Cardiac muscle cell (in vitro differentiated cells and primary cell): ENCODE results near the gene LRRC63. TPM values are rescaled to one million over a fixed set of nuclear protein-coding genes. Genes with fewer than 3 reads are reported as not detected.

Experiments used
- DNase-seq, 2 donors: peaks; one replicate each; pipeline versions ENCODE4 v3.0.0 to v3.0.0-alpha.2; 2010 to 2017; ENCODE audit warnings: low read depth in 1 of 2, low spot score in 1 of 2
- H3K27ac ChIP-seq: fragments of 200-600 bp; sonication (generic); 2 replicates; pipeline ENCODE4 v1.5.1; 2016
- H3K27me3 ChIP-seq: fragments of 200-600 bp; sonication (generic); 2 replicates; pipeline ENCODE4 v1.6.0; 2016; ENCODE audit warnings: control low read depth
- H3K36me3 ChIP-seq: fragments of 200-600 bp; sonication (generic); 2 replicates; pipeline ENCODE4 v1.5.1; 2016; ENCODE audit warnings: control low read depth
- H3K4me1 ChIP-seq: fragments of 200-600 bp; sonication (generic); 2 replicates; pipeline ENCODE4 v1.8.1; 2017; ENCODE audit warnings: low read depth, mild to moderate bottlenecking, mixed run types
- H3K4me3 ChIP-seq: fragments of 200-600 bp; sonication (generic); 2 replicates; pipeline ENCODE4 v1.5.1; 2016; ENCODE audit warnings: mild to moderate bottlenecking
- H3K9me3 ChIP-seq: fragments of 200-600 bp; sonication (generic); 2 replicates; pipeline ENCODE4 v1.5.1; 2017; ENCODE audit warnings: low read depth, mild to moderate bottlenecking, control low read depth
- polyA plus RNA-seq: library from polyadenylated mRNA; unstranded; fragments of >200 nt; fragmentation: Nextera tagmentation; extraction: Ambion mirVana; gene quantifications from 2 replicates; pipeline ENCODE4 v1.2.1, GENCODE V29; 2016
- total RNA-seq: library from RNA; depleted of rRNA; stranded (reverse); fragments of >200 nt; gene quantifications from 2 replicates; pipeline ENCODE4 v1.2.3, GENCODE V29; 2016
- TF ChIP-seq, protein P1 (sequence below): IDR thresholded peaks from 2 replicates; pipeline ENCODE4 v1.5.1; 2012; ENCODE audit warnings: low read depth, mild to moderate bottlenecking, low read length

Gene LRRC63
- total and polyA plus RNA-seq, 2 experiments from 2014 or later: 2.0 to 2.1 TPM

DNA sequence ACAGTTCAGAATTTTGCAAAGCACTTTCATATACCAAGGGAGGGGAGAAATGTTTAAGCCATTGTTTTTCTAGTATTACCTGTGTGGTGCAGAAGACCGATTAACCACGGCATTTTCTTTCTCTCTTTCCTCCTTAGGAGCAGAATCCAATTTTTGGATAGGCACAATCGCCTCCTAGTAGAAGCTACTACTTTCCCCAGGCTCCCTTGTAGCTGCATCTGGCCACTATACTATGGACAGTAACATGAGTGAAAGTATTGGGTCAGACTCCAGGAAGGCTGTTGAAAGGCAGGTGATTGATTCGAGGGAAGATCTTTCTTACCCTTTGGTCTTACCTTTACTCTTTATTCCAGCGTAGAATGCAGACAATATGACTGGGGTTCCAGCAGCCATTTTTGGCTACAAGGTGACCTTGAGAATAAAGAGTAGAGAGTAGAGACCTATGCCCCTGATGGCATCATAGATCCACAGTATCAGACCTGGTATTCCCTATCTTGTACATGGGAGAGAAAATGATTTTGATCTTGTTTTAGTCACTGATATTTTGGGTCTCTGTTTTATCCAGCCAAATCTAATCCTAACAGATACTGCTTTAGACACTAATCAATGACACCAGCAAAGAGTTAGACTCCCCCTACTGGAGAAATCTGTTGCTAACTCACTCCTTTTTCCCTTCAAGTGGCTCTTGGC, 77.0 kb downstream of the LRRC63 start:
- TF ChIP-seq, protein P1, sequence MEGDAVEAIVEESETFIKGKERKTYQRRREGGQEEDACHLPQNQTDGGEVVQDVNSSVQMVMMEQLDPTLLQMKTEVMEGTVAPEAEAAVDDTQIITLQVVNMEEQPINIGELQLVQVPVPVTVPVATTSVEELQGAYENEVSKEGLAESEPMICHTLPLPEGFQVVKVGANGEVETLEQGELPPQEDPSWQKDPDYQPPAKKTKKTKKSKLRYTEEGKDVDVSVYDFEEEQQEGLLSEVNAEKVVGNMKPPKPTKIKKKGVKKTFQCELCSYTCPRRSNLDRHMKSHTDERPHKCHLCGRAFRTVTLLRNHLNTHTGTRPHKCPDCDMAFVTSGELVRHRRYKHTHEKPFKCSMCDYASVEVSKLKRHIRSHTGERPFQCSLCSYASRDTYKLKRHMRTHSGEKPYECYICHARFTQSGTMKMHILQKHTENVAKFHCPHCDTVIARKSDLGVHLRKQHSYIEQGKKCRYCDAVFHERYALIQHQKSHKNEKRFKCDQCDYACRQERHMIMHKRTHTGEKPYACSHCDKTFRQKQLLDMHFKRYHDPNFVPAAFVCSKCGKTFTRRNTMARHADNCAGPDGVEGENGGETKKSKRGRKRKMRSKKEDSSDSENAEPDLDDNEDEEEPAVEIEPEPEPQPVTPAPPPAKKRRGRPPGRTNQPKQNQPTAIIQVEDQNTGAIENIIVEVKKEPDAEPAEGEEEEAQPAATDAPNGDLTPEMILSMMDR: peak; percentile 86
- Histone ChIP-seq H3K4me3 (no peak overlapping the region), H3K27ac (no peak overlapping the region), H3K36me3 (no peaks in the 10 kb centered on the region), H3K9me3 (no peaks in the 10 kb centered on the region), H3K27me3 (no peaks in the 10 kb centered on the region), H3K4me1 (peaks cover 23% of the 10 kb centered on the region)
- DNase-seq: peak; percentile 63 to 69

DNA sequence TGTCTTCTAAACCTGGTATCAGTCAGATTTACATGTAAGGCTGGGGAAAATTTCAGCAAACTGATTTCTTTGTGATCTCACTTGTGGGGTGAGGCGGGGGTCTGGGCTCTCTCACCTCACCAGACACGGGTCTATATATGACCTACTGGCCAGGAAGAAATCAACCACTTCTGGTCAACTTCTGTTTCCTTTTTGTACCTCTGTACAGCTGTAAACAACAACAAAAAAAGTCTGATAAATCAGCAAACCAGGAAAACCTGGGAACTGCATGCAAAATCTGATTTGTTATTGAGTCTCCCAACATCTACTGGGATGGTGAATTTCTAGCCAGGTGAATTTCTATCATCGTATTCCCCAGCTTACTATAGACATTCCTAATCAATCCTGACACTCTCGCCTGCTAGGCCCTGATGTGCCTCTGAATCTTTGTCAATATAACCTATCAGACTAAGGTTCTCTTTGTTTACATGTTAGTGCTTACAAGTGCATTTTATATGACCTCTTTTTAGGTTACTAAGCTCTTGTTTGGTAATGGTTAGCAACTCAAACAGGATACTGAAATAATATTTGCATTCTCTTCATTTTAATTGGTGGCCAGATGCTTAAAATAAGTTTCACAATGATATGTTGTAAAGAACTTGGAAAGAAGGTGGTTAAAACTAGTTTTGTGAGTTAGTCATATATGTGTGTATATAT, 77.7 kb downstream of the LRRC63 start:
- DNase-seq: no peak
- TF ChIP-seq, protein P1: no peak

DNA sequence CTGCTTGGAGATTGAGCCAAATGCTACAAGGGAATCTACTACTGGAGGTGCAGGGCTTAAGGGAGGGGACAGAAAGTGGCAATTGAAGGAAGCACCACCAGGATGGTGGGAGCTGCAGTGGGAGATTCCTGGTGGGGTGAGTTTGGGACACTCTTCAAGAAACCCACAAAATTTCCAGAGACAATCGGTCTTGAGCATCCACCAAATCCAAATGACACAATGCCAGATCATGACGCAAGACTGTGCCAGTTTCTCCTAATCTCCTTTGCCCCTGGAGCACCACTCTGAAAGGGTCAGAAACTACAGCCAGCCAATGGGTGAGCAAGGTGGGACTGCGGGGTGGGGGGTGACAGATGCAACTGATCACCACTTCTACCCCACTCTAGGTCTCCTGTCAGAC, 78.7 kb downstream of the LRRC63 start:
- no peaks in the 10 kb centered on the region for H3K36me3 ChIP-seq
- peaks cover 23% of the 10 kb centered on the region for H3K4me1 ChIP-seq
- TF ChIP-seq, protein P1: no peak
- DNase-seq: no peak
- H3K27me3 ChIP-seq: no peaks in the 10 kb centered on the region
- H3K9me3 ChIP-seq: no peaks in the 10 kb centered on the region
- no peak overlapping the region for H3K27ac ChIP-seq
- H3K4me3 ChIP-seq: no peak overlapping the region

More for the DNA sequence above, 77.7 kb downstream of the LRRC63 start:
- Histone ChIP-seq H3K4me1 (peaks cover 23% of the 10 kb centered on the region), H3K27ac (no peak overlapping the region), H3K9me3 (no peaks in the 10 kb centered on the region), H3K27me3 (no peaks in the 10 kb centered on the region), H3K4me3 (no peak overlapping the region), H3K36me3 (no peaks in the 10 kb centered on the region)

DNA sequence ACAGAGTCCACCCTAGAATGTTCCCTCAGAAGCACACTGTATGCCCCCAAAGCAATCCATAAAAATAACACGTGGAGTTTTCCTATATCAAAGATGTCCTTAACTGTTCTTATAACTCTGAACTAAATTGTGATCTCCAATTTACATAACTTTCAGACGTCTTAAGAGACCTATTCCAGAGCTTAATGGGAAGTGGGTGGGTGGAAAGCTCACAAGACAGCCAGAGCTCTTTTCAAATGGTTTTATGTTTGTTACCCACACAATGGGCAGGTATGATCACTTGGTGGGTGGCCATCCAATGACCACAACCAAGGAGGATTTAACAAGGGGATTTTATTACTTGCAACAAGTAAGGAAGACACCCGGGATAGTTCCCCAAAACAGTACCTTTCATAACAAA, 81.7 kb downstream of the LRRC63 start:
- Histone ChIP-seq H3K36me3 (no peaks in the 10 kb centered on the region), H3K27me3 (no peaks in the 10 kb centered on the region), H3K27ac (no peak overlapping the region), H3K9me3 (no peaks in the 10 kb centered on the region), H3K4me3 (no peak overlapping the region), H3K4me1 (peaks cover 12% of the 10 kb centered on the region)
- no peak for DNase-seq
- TF ChIP-seq, protein P1: no peak

DNA sequence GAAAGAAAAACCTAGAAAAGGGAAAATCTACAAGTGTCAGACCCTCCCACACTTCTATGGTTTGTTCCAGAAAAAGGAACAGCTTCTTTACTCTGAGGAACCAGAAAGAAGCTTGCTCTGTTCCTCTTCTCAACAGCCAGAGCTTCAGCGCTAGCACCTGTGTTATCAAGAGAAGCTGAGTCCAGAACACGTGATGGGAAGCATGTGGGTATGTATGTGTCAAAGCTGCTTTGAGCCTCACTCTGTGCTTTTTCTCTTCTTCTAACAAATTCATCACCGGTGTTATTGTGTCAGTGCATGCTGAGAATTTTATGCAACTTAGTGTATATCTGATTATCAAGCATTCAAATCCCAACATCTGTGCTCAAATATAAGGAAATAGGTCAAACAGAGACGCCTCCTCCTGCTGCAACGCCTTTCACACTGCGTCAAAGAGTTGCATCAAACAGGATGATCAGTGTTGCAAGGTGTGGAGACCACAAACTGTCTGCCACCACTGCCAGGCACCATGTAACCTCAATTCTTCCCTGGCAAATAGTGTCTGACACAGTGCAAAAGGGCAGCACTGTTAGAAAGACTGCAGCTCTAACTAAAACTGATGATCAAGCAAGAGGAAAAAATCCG, 83.9 kb downstream of the LRRC63 start:
- Histone ChIP-seq H3K9me3 (no peaks in the 10 kb centered on the region), H3K4me3 (no peak overlapping the region), H3K27me3 (no peaks in the 10 kb centered on the region), H3K27ac (no peak overlapping the region), H3K36me3 (no peaks in the 10 kb centered on the region), H3K4me1 (no peaks in the 10 kb centered on the region)
- TF ChIP-seq, protein P1: no peak
- DNase-seq: peak in 1 of 2 donors; percentile 91
